ENCODE results near the gene RABEPK.

GRCh38 chr9:125235804-125236519, 35.6 kb downstream of the RABEPK start:
- TF ChIP-seq CTCF (IDR thresholded peaks at IDR 0.05) (no peak), POLR2A (IDR thresholded peaks at IDR 0.05) (no peak), EP300 (IDR thresholded peaks at IDR 0.05) (no peak), POLR2AphosphoS5 (IDR thresholded peaks at IDR 0.05) (no peak)

All from stomach (tissue), 4 donors.